Activated CD8-positive, alpha-beta memory T cell treated with anti-CD3 and anti-CD28 coated beads, Interleukin-2, amount 10 ng/mL, durations not matched to agents 7 days and 5 days (primary cell): ENCODE measurements around the gene HEXD. TPM values are rescaled to one million over a fixed set of nuclear protein-coding genes. Genes with fewer than 3 reads are reported as not detected.
"Not testable (repeated sequence)": the region's sequence is repeated elsewhere in the genome, so short reads cannot be mapped to it uniquely, and the experiment has no call there.

ENCODE experiments used
- ATAC-seq: fragments of 150-1000 bp; cut with Tn5 transposase; one replicate; pipeline ENCODE4 v1.10.0; 2021; ENCODE audit warnings: moderate library complexity
- CTCF ChIA-PET: fragments of 350-600 bp; sonication (Branson Sonifier 250); formaldehyde crosslinking; loops from one replicate; lab custom pipeline; 2021; ENCODE audit warnings: antibody characterized with exemption; lab: Charles Lee
- DNase-seq: peaks from one replicate; pipeline ENCODE4 v3.0.0-alpha.2; 2020
- H3K27ac Mint-ChIP-seq: one replicate; pipeline ENCODE4 v1.8.0; 2021; ENCODE audit warnings: mild to moderate bottlenecking, mixed read lengths
- H3K27me3 Mint-ChIP-seq: one replicate; pipeline ENCODE4 v1.8.0; 2021; ENCODE audit warnings: mixed read lengths
- H3K36me3 Mint-ChIP-seq: one replicate; pipeline ENCODE4 v1.8.0; 2021; ENCODE audit warnings: mild to moderate bottlenecking, mixed read lengths
- H3K4me1 Mint-ChIP-seq: one replicate; pipeline ENCODE4 v1.8.0; 2021; ENCODE audit warnings: mixed read lengths
- H3K4me3 Mint-ChIP-seq: one replicate; pipeline ENCODE4 v1.8.0; 2021; ENCODE audit warnings: mild to moderate bottlenecking, moderate library complexity, mixed read lengths
- H3K9me3 Mint-ChIP-seq: one replicate; pipeline ENCODE4 v1.8.0; 2022; ENCODE audit warnings: low read depth, mixed read lengths
- total RNA-seq, 2 experiments: library from RNA; stranded (reverse); gene quantifications; one replicate each; pipeline ENCODE4 v1.2.3, GENCODE V29; 2021

HEXD gene
- total RNA-seq, 2 experiments from 2014 or later = 50.5 to 72.5 TPM

DNA sequence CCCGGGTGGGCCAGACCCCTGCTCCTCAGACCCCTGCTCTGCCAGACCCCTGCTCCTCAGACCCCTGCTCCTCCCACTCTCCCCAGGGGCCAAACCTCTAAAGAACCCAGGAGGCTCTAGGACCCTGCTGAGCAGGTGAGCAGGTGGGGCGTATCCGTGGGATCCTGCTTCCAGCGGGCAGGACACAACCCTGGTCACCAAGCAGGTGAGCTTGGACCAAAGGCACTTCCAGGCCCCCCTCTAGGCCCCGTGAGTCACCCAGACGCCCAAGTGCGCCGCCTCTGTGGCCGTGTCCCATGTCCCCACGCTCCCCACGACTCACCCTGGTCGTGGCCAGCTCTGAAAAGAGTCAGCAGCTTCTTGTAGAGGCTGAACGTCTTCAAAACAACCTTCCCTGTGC, 27.4 kb downstream of the HEXD start:
- H3K4me1 Mint-ChIP-seq = peaks cover 26% of the 10 kb centered on the region
- ATAC-seq = no peak
- CTCF ChIA-PET = interaction anchor here (1.9 kb wide), 1 partner anchor 109 kb away, joined by 6 read pairs; no protein-coding TSS in a partner anchor
- H3K27me3 Mint-ChIP-seq = no peaks in the 10 kb centered on the region
- H3K27ac Mint-ChIP-seq = no peak overlapping the region
- no peaks in the 10 kb centered on the region for H3K9me3 Mint-ChIP-seq
- H3K4me3 Mint-ChIP-seq = no peak overlapping the region
- H3K36me3 Mint-ChIP-seq = peaks cover 41% of the 10 kb centered on the region
- DNase-seq = no peak

DNA sequence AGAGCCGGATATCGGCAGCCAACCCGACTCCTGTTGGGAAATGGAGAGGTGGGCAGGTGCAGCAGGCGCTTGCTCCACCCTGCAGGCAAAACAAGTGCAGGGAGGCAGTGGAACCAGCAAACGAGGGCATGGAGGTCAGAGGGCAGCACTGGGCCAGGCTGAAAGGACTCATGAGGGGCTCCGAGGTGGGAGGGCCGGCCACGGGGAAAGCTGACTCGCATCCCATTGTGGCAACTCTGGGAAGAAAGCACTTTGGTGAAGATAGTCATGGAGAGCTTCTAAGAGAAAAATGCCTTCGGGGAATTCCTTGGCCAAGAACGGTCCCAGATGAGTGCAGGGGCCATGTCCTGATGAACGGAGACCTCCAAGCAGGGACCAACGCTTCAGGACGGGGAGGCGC, 28.0 kb downstream of the HEXD start:
- ATAC-seq (no peak), DNase-seq (no peak)
- H3K4me3 Mint-ChIP-seq = no peak overlapping the region
- no peak overlapping the region for H3K27ac Mint-ChIP-seq
- H3K27me3 Mint-ChIP-seq = no peaks in the 10 kb centered on the region
- H3K36me3 Mint-ChIP-seq = peaks cover 41% of the 10 kb centered on the region
- peaks cover 30% of the 10 kb centered on the region for H3K4me1 Mint-ChIP-seq
- CTCF ChIA-PET = interaction anchor here (1.9 kb wide), 1 partner anchor 108 kb away, joined by 6 read pairs; no protein-coding TSS in a partner anchor
- no peaks in the 10 kb centered on the region for H3K9me3 Mint-ChIP-seq

GRCh38 chr17:82446649-82447048, 28.5 kb downstream of the HEXD start:
- no peak overlapping the region for H3K27ac Mint-ChIP-seq
- DNase-seq (no peak), ATAC-seq (no peak)
- peaks cover 35% of the 10 kb centered on the region for H3K4me1 Mint-ChIP-seq
- CTCF ChIA-PET = interaction anchor here (0.7 to 1.9 kb wide), 2 partner anchors 108 to 134 kb away, joined by 3 to 6 read pairs; no protein-coding TSS in a partner anchor
- no peak overlapping the region for H3K4me3 Mint-ChIP-seq
- H3K27me3 Mint-ChIP-seq = no peaks in the 10 kb centered on the region
- peaks cover 41% of the 10 kb centered on the region for H3K36me3 Mint-ChIP-seq
- no peaks in the 10 kb centered on the region for H3K9me3 Mint-ChIP-seq

DNA sequence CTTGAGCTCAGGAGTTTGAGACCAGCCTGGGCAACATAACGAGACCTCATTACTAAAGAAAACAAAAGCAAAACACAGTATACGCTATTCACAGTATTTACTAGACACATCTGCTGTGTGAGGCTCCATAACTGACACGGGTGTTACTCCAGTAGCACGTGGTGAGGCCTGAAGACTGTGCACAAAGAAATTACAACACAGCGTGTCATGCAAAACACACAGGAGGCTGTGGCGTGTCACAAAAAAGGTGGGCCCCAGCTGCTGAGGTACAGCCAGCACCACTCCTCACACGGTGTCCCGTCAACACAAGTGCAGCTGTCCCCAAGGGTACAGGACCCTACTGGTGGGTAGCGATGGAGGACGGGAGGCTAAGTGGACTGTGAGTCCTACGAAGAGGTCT, 29.7 kb downstream of the HEXD start:
- Mint-ChIP-seq H3K4me1 (peaks cover 44% of the 10 kb centered on the region), H3K27ac (peak overlapping the region; percentile 71), H3K9me3 (no peaks in the 10 kb centered on the region), H3K4me3 (peak overlapping the region; percentile 39), H3K36me3 (peaks cover 43% of the 10 kb centered on the region), H3K27me3 (no peaks in the 10 kb centered on the region)
- CTCF ChIA-PET = no interaction called here
- no peak for ATAC-seq
- no peak for DNase-seq

DNA sequence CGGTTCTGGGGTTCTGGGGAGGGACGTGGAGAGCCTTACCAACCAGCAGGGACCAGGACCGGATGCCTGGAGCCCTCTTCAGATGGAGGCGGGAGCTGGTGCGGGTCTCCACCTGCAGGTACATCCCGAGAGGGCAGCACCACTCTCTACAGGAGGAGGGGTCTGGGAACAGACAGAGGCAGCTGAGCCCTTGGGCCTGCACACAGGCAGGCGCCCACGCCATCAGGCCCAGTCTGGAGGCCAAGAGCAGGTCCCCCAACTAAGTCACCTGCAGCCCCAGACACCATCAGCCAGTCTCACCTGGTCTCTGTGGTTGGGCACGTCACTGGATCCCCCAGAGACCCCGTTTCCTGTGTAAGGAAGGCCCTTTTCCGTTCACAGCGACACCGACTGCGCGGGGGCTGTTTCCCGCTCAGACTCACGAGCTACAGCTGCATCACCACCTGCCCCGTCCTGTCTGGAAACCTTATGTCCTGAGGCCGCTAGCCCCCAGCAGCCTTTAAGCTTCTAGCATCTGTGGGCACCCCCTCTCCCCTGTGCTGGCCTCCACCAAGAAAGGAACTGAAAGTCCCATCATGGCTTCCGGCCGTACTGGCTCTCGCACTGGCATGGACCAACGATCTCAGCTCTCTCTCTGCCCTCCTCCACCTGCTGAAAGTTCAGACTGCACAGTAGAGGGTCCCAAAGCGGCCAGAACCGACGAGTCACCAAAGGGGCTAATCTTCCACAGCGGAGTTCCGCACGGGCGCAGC, 31.2 kb downstream of the HEXD start:
- H3K27ac Mint-ChIP-seq = peak overlapping the region; percentile 95
- no peaks in the 10 kb centered on the region for H3K9me3 Mint-ChIP-seq
- CTCF ChIA-PET = interaction anchor here (0.9 to 1.5 kb wide), 8 partner anchors 8 to 104 kb away, joined by 3 to 12 read pairs (median 4); no protein-coding TSS in a partner anchor
- peak; percentile 88 for DNase-seq
- ATAC-seq = peak; percentile 38
- H3K27me3 Mint-ChIP-seq = no peaks in the 10 kb centered on the region
- peaks cover 45% of the 10 kb centered on the region for H3K4me1 Mint-ChIP-seq
- H3K36me3 Mint-ChIP-seq = peaks cover 44% of the 10 kb centered on the region
- peak overlapping the region; percentile 91 for H3K4me3 Mint-ChIP-seq

GRCh38 chr17:82449883-82450356, 31.8 kb downstream of the HEXD start:
- peak; percentile 2 for ATAC-seq
- peak; percentile 59 for DNase-seq

DNA sequence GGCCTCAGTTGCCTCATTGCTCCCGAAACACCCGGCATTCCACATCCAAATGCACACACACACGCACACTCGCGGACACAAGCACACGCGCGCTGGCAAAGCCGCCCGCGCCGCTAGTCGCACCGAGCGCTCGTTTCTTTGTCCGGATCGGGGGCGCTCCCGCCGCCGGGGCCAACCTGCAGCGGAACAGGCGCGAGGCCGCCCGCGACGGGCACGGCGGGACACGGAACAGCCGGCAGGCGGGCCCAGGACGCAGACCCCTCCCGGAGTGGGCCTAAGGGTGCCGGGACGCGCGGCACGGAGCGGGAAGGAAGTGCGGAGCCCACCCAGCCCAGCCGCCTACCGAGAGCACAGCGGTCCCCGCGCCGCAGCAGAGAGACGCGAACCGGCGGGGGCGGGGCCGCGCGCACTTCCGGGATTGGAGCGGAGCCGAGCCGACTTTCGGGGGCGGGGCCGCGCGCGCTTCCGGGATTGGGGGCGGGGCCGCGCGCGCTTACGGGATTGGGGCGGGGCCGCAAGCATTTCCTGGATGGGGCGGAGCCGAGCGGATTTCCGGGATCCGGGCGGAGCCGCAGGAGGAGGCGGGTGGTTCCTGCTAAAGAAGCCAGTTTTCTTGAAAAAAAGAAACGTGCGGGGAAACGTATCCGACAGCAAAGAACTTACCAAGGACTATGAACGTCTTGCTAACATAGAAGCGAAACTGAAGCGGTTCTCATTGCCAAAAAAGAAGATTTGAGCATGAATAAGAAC, 32.4 kb downstream of the HEXD start, which contains the start of gene CYBC1:
TSS of gene CYBC1 (minus strand) at position 396 of the 750 bp plus-strand sequence. CDS start 1,498 bp downstream, outside the sequence.
- CTCF ChIA-PET = interaction anchor here (0.7 kb wide), 1 partner anchor 80 kb away, joined by 4 read pairs; no protein-coding TSS in a partner anchor
- H3K27ac Mint-ChIP-seq = peak within 1 kb of the TSS; percentile 95
- H3K36me3 Mint-ChIP-seq = peaks cover 45% of the 10 kb centered on the region

More at GRCh38 chr17:82449883-82450356, 31.8 kb downstream of the HEXD start:
- H3K27ac Mint-ChIP-seq = peak overlapping the region; percentile 95
- H3K4me3 Mint-ChIP-seq = peak overlapping the region; percentile 91
- no peaks in the 10 kb centered on the region for H3K9me3 Mint-ChIP-seq
- H3K4me1 Mint-ChIP-seq = peaks cover 45% of the 10 kb centered on the region
- no peaks in the 10 kb centered on the region for H3K27me3 Mint-ChIP-seq
- CTCF ChIA-PET = interaction anchor here (0.9 to 1.5 kb wide), 6 partner anchors 8 to 104 kb away, joined by 3 to 12 read pairs (median 4); no protein-coding TSS in a partner anchor
- peaks cover 45% of the 10 kb centered on the region for H3K36me3 Mint-ChIP-seq

GRCh38 chr17:82452162-82452561, 34.0 kb downstream of the HEXD start:
- H3K4me1 Mint-ChIP-seq = peaks cover 44% of the 10 kb centered on the region
- CTCF ChIA-PET = no interaction called here
- H3K9me3 Mint-ChIP-seq = no peaks in the 10 kb centered on the region
- H3K4me3 Mint-ChIP-seq = peak overlapping the region; percentile 21
- peak overlapping the region; percentile 95 for H3K27ac Mint-ChIP-seq
- DNase-seq (no peak), ATAC-seq (no peak)
- peaks cover 40% of the 10 kb centered on the region for H3K36me3 Mint-ChIP-seq
- H3K27me3 Mint-ChIP-seq = no peaks in the 10 kb centered on the region

More for the DNA sequence above, 32.4 kb downstream of the HEXD start, which contains the start of gene CYBC1:
- Mint-ChIP-seq H3K4me1 (peaks cover 46% of the 10 kb centered on the region), H3K9me3 (no peaks in the 10 kb centered on the region), H3K27me3 (no peaks in the 10 kb centered on the region), H3K4me3 (peak within 1 kb of the TSS; percentile 91)
- peak; percentile 96 for DNase-seq
- peak; percentile 86 for ATAC-seq

- H3K4me1 Mint-ChIP-seq = peaks cover 44% of the 10 kb centered on the region
Measured at GRCh38 chr17:82453151-82453550, 35.0 kb downstream of the HEXD start.

DNA sequence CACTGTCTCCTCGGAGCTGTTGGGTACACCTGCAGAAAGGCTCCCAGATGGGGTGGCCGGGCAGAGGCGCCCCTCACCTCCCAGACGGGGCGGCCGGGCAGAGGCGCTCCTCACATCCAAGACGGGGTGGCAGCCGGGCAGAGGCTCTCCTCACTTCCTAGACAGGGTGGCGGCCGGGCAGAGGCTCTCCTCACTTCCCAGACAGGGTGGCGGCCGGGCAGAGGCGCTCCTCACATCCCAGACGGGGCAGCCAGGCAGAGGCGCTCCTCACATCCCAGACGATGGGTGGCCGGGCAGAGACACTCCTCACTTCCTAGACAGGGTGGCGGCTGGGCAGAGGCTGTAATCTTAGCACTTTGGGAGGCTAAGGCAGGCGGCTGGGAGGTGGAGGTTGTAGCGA, 35.6 kb downstream of the HEXD start:
- CTCF ChIA-PET, H3K27me3 Mint-ChIP-seq, H3K9me3 Mint-ChIP-seq, DNase-seq, H3K27ac Mint-ChIP-seq, H3K4me3 Mint-ChIP-seq, ATAC-seq: not testable (repeated sequence)
- Mint-ChIP-seq H3K36me3 (peaks cover 32% of the 10 kb centered on the region), H3K4me1 (peaks cover 44% of the 10 kb centered on the region)

More at GRCh38 chr17:82453151-82453550, 35.0 kb downstream of the HEXD start:
- CTCF ChIA-PET = interaction anchor here (0.6 kb wide), 1 partner anchor 76 kb away, joined by 4 read pairs; no protein-coding TSS in a partner anchor
- not testable (repeated sequence) for H3K4me3 Mint-ChIP-seq, DNase-seq, ATAC-seq, H3K27me3 Mint-ChIP-seq, H3K9me3 Mint-ChIP-seq
- peak overlapping the region; percentile 63 for H3K27ac Mint-ChIP-seq
- H3K36me3 Mint-ChIP-seq = peaks cover 33% of the 10 kb centered on the region

DNA sequence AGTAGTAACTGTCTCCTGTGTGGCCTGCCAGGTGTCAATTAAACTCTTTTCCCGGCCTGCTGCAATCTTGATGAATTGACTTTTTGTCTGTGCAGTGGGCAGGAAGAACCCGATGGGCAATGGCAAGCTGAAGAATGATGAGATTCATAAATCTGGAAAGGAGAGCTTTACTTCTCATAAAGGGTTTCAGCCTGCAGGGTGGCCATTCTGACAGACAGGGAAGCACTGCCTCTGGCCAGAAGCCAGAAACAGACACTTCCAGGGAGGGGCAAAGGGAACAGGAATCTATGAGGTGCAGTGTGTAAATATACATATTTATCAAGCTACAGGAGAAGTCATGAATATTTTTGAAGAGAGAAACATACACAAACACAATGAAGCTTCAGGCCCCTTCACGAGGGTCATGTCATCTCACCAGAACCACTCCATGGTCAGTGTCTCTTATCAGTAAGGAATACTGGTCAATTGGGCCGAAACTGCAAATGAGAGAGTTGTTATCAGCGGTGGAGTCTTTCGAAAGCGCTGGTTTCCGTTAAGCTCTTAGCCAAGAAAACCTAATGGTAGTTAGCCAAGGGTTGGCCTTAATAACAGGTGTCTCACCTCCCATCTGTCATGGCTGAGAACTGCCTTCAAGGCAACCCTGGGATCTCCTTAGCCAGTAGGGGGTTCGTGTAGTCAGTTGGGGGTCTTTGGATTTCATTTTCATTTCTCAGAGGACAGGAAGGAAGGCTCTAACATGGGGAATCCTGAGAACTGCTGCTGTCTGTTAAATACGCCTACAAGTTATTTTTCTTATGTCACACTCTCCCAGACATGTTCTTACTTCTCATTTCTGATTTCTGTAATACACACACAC, 39.2 kb downstream of the HEXD start:
- H3K27me3 Mint-ChIP-seq = no peaks in the 10 kb centered on the region
- peak overlapping the region; percentile 93 for H3K4me3 Mint-ChIP-seq
- peaks cover 39% of the 10 kb centered on the region for H3K36me3 Mint-ChIP-seq
- peaks cover 42% of the 10 kb centered on the region for H3K4me1 Mint-ChIP-seq
- CTCF ChIA-PET = interaction anchor here (0.9 to 1.6 kb wide), 3 partner anchors 8 to 108 kb away, joined by 3 to 5 read pairs (median 5); no protein-coding TSS in a partner anchor
- no peaks in the 10 kb centered on the region for H3K9me3 Mint-ChIP-seq
- peak overlapping the region; percentile 95 for H3K27ac Mint-ChIP-seq
- DNase-seq = peak; percentile 41
- no peak for ATAC-seq

- peak overlapping the region; percentile 95 for H3K27ac Mint-ChIP-seq
- no peak for DNase-seq
- ATAC-seq = no peak
- peaks cover 43% of the 10 kb centered on the region for H3K4me1 Mint-ChIP-seq
- H3K9me3 Mint-ChIP-seq = no peaks in the 10 kb centered on the region
- CTCF ChIA-PET = interaction anchor here (0.9 to 1.6 kb wide), 3 partner anchors 9 to 108 kb away, joined by 3 to 5 read pairs (median 5); no protein-coding TSS in a partner anchor
- H3K4me3 Mint-ChIP-seq = peak overlapping the region; percentile 93
- H3K36me3 Mint-ChIP-seq = peaks cover 41% of the 10 kb centered on the region
- H3K27me3 Mint-ChIP-seq = no peaks in the 10 kb centered on the region
Measured at GRCh38 chr17:82457929-82458178, 39.7 kb downstream of the HEXD start.
